ENCODE results near the gene ZKSCAN4.

ZKSCAN4 gene

GRCh38 chr6:28248916-28249315 lies 3.2 kb downstream of the ZKSCAN4 start:
- DNase-seq = no peak

DNA sequence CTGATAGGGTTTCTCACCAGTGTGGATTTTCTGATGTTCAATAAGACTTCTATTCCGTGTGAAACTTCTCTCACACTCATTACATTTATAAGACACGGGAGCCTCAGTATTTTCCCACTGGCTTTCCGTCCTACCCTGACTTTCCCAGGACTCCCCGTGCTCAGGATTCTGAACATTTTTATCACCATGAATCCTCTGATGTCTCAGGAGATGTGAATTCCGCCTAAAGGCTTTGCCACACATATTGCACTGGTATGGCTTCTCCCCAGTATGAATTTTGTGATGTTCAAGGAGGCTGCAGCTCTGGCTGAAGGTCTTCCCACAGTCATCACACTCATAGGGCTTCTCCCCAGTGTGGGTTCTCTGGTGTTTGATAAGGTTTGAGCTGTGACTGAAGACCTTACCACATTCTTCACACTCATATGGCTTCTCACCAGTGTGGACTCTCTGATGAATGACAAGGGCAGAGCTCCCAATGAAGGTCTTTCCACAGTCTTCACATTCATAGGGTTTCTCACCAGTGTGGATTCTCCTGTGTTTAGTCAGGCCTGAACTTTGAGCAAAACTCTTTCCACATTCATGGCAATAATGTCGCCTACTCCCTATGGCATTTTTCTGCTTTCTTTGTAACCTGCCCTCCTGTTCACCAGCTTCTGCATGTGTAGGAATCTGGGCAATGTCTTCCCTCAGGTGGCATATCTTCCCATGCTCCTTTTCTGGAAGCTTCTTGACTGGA lies 6.7 kb downstream of the ZKSCAN4 start:
- DNase-seq = no peak

- DNase-seq = no peak
Observed at GRCh38 chr6:28243946-28244345, 8.1 kb downstream of the ZKSCAN4 start.

DNA sequence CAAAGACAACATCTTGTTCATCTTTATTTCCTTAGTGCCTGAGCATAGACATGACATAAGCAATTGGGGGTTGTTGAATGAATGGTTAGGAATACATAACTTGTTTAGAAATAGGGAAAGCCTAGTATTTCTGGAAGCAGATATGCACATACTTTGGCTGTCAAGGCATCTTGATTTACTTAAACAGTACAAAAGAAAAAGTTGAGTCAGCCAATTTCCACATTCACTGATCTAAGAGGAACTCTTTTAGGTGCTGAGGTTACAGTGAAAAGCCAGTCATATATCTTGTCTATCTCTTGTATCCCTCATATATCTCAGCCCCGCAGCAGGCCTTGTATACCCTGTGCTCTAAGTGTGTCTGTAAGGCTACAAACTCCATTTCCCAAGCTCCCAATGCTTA lies 11.6 kb downstream of the ZKSCAN4 start:
- DNase-seq = no peak

- no peak for DNase-seq
Observed at GRCh38 chr6:28239636-28240035, 12.4 kb downstream of the ZKSCAN4 start.

DNA sequence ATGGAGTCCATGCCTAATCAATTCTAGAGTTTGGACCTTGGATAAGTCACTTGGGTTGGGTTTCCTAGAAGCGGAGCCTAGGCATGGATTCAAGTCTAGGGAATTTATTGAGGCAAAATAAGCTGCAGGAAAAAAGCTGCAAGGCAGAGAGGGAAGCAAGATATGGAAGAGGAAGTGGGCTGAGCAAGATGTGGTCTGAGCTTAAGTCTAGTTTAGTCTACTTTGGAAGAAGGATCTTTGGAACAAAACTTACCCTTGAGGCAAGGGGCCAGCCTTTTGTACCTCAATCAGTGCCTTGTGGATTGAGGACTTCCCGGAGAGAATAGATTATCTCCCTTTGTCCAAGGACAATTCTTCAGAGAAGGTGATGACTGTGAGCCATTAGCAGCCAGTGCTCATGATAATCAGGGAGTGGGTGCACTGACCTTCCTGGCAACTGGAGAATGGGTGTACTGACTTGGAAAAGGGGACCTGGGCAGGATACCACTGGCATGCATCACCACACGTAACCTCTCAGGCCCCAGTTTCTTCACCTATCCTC lies 16.1 kb downstream of the ZKSCAN4 start:
- DNase-seq = no peak

- no peak for DNase-seq
Observed at GRCh38 chr6:28232785-28233184, 19.3 kb downstream of the ZKSCAN4 start.

GRCh38 chr6:28226460-28226859 lies 25.6 kb downstream of the ZKSCAN4 start:
- DNase-seq = no peak

DNA sequence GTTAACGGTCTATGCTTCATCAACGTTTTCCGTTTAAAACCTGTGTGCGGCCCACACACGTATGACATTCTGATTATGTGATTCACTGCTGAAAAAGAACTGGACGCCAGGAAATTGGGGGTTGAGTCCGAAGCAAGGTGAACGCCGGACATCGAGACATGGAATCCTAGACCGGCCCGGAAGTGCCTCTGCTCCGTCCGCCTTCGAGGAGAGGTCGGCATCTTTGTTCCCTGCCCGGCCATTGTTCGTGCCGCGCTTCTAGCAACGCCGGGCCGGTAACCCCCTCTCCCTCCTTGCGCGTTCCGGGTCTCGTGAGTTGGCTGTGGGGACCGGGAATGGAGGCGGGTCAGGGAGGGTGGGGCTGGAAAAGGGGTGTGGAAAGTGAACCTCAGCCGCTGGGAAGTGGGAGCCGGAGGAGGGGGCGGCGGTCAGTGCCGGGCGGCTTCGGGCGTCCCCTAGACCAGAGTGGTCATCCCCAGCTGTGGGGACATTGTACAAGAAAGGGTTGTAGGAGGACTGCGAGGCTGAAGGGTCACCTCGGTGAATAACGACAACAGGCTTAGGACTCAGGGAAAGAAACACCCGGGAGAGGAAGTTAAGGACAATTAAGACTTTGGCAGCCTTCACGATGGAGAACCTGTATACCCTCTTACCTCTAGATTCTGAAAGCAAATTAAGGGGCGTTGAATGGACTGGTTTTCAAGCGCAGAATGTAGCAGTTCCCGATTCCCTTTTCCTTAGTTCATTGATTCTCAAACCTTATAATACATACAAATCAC lies 26.8 kb downstream of the ZKSCAN4 start, which contains the start of gene ZSCAN9:
Gene ZSCAN9, plus strand, starts transcription at position 220 of the 779 bp plus-strand sequence. CDS start 1,810 bp downstream, outside the sequence.
- DNase-seq = peak; percentile 84

GRCh38 chr6:28224131-28225055 lies 27.7 kb downstream of the ZKSCAN4 start:
- DNase-seq = no peak

- no peak for DNase-seq
Observed at GRCh38 chr6:28220257-28221133, 31.6 kb downstream of the ZKSCAN4 start.

DNA sequence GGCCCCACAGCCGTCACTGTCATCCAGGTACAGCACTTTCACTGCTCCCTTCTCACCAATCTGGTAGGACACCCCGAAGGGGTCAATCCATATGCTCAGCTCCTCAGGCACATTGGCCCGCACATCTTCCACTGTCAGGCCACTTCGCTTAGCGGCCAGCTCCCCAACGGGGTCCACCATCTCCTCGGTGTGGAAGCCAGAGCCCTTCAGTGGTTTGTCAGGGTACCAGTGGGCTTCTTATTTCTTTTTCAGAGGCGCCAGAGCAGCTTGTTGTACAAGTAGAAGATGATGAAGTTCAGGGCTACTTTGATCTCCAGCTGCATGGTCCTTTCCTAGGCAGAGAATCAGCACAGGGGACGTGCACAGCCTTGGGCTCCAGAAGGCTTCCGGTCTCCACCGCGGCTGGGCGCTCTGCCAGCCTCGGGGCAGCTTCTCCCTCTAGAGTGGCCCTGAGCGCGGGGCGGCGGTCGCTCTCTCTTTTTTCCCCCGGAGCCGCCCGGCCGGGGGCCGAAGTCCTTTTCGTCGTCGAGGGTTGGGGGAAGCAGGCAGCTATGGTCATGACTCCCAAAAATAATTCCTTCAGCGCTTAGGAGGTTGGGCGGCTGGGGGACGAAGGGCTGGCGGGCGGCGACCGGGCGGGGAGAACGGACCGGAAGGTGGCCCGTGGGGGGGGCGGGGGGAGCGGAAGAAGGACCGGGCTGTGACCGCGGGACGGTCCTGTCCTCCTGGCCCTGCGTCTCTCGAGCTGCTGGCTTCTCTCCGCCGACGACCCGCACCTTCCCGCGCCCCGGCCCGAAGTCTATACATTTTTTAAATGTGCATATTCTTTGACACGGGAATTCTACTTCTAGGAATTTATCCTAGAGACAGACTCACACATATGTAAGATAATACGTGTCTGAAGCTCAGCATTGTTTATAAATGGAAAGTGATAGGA lies 33.5 kb downstream of the ZKSCAN4 start:
- peak; percentile 73 for DNase-seq

DNA sequence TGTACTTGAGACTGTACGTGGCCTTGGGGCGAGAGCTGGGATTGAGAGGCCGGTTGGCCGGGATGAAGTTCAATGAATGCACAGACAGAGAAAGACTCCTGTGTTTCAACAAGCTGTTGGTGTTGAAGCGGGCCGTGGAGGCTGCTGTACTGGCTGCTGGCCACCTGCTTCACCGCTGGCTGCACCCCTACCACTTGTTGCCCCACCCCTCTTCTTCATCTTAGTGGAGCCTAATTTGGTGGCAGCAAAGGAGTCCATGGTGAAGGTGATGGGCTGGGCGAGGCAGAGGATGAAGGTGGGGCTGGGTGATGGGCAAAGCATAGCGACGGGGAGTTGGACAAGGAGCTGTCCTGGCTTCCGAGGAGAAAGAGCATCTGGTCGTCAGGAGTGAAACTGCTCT lies 34.2 kb downstream of the ZKSCAN4 start:
- no peak for DNase-seq

DNA sequence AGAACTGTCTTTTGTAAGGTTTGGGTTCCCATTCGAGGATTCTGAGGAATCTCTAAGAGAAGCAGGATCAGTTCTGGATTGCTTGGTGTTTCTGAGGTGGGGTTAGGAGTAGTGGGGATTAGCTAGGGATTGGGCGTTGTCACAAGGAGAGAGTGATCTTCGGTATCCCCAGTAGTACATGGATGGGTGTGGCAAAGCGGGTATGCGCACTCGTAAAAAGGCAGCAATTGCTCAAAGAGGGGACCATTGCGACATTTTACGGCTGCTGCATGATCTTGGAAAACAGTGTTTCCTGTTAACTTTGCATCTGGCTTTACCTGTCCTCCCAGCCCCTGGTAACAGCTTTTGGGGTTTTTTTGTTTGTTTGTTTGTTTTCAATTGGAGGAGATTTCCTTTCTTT lies 36.6 kb downstream of the ZKSCAN4 start:
- DNase-seq = no peak

GRCh38 chr6:28213213-28213523 lies 38.9 kb downstream of the ZKSCAN4 start:
- no peak for DNase-seq

DNA sequence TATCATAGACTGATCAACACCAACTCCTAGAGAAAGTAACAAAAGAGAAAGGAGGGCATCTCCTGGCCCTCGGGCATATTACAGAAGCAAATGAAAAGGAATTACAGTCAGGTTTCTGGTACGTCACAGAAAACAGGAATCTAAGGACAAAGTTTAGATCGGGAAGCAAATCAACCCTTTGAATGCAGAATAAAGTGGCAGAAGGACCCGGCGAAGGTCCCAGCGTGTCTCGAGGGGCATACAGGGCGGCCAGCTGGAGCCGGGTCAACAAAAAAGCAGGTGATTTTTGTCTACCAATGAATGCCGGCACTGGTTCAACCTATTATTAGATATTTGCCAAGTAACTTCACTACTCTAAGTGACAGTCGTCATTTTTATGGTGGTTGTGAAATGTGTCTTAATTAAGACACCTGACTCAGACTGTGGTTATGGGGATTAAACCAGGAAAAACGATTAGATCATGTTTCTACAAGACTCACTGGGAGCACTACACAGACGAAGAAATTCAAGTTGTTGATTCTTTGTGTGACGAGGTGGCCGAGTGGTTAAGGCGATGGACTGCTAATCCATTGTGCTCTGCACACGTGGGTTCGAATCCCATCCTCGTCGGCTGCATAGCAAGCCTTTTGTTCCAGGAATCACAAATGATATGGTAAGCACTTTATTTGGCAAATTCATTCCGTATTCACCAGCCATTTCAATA lies 39.4 kb downstream of the ZKSCAN4 start:
- peak; percentile 37 for DNase-seq

- no peak for DNase-seq
Observed at GRCh38 chr6:28211840-28212509, 40.1 kb downstream of the ZKSCAN4 start.

GRCh38 chr6:28209753-28210535 lies 42.1 kb downstream of the ZKSCAN4 start:
- no peak for DNase-seq
